Testis (tissue), 3 donors: Measurements from ENCODE around the gene ZNF18. TPM values are rescaled to one million over a fixed set of nuclear protein-coding genes. Genes with fewer than 3 reads are reported as not detected.
"Not testable (repeated sequence)": the region's sequence is repeated elsewhere in the genome, so short reads cannot be mapped to it uniquely, and the experiment has no call there.

Experiments
- DNase-seq: peaks from one replicate; pipeline ENCODE4 v3.0.0-alpha.2; 2019
- H3K27ac ChIP-seq, 2 donors: fragments of 200-600 bp; sonication (generic); one replicate each; pipeline ENCODE4 v1.5.1; 2019
- H3K27me3 ChIP-seq: fragments of 200-600 bp; sonication (generic); one replicate; pipeline ENCODE4 v1.5.1; 2019
- H3K36me3 ChIP-seq: fragments of 200-600 bp; sonication (generic); one replicate; pipeline ENCODE4 v1.5.1; 2017; ENCODE audit warnings: low read depth; ENCODE audit errors: missing control alignments
- H3K4me1 ChIP-seq: fragments of 200-600 bp; sonication (generic); one replicate; pipeline ENCODE4 v1.5.1; 2019
- H3K4me3 ChIP-seq, 2 donors: fragments of 200-600 bp; sonication (generic); one replicate each; pipeline ENCODE4 v1.5.1; 2017 to 2019
- H3K9me3 ChIP-seq: fragments of 200-600 bp; sonication (generic); one replicate; pipeline ENCODE4 v1.5.1; 2017
- POLR2A ChIP-seq: fragments of 450-650 bp; IDR thresholded peaks from one replicate; pipeline ENCODE4 v1.6.1; 2017; ENCODE audit warnings: antibody characterized with exemption, mild to moderate bottlenecking, moderate library complexity
- WGBS, 2 donors: methylation state at CpG; one replicate each; pipeline ENCODE4 v1.1.5; 2018; 5-methylcytosine and 5-hydroxymethylcytosine counted together
- intact Hi-C: fragments of 100-400 bp; cut with DNase I; formaldehyde crosslinking; loops from one replicate; pipeline ENCODE4 v1.15.1; 2023; ENCODE audit warnings: low total_unique reads
- polyA plus RNA-seq: library from polyadenylated mRNA; stranded (reverse); fragments of 350-450 nt; fragmentation: Illumina TruSeq; extraction: RNeasy Lipid Tissue Mini Kit (QIAGEN cat#74804); gene quantifications from one replicate; pipeline ENCODE4 v1.2.3, GENCODE V29; 2014; ENCODE audit warnings: low read depth, low replicate concordance; ENCODE audit not compliant: insufficient read depth
- total RNA-seq, 2 donors: library from RNA; depleted of rRNA; stranded (reverse); fragments of >200 nt; gene quantifications; one replicate each; pipeline ENCODE4 v1.2.3, GENCODE V29; 2016
- TF ChIP-seq, protein P1 (sequence below), 3 experiments: fragments of 450-650 bp in 2 of 3; fragments of 200-600 bp in 1 of 3; sonication (generic) in 1 of 3; IDR thresholded peaks; one replicate each; pipeline ENCODE4 v1.5.1; 2016 to 2019; ENCODE audit warnings: antibody characterized with exemption in 3 of 3, mild to moderate bottlenecking in 2 of 3, moderate library complexity in 1 of 3

The ZNF18 gene
- total and polyA plus RNA-seq, 3 donors from 2014 or later, result 14.9 to 23.1 (median 18.7) TPM

DNA sequence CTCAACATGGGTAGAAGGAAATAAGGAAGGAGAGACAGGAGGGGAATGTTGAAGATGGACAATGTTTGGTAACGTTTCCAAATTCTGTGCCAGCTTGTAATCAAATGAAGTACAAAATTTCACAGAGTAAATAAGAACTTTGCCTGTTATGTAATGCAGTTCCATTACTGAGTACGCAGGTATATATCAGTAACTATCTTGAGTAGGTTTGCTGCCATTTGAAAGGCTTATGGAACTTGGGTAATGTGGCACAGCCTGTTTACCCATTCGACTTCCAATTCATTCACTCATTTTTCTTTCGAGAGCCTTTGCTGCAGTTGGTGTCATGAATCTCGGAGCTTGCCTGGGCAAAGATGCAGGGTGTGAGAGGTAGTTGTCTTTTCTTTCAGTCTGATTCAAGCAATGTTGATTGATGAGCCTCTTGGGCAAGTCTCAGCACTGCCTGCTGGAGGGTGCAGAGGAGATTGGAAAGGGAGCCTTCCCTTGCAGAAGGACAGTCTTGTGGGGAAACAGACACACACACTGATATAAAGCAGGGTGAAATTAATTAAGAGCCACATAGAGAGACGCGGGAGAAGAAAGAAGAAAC, 53.4 kb downstream of the ZNF18 start:
- intact Hi-C loops, result no loop called here
- no peak overlapping the region for H3K27ac ChIP-seq
- H3K9me3 ChIP-seq, result no peaks in the 10 kb centered on the region
- no peak for DNase-seq
- no peaks in the 10 kb centered on the region for H3K27me3 ChIP-seq
- WGBS, 2 donors, result 84 to 89% methylated on average over 7 of the region's 7 CpGs
- TF ChIP-seq, protein P1, sequence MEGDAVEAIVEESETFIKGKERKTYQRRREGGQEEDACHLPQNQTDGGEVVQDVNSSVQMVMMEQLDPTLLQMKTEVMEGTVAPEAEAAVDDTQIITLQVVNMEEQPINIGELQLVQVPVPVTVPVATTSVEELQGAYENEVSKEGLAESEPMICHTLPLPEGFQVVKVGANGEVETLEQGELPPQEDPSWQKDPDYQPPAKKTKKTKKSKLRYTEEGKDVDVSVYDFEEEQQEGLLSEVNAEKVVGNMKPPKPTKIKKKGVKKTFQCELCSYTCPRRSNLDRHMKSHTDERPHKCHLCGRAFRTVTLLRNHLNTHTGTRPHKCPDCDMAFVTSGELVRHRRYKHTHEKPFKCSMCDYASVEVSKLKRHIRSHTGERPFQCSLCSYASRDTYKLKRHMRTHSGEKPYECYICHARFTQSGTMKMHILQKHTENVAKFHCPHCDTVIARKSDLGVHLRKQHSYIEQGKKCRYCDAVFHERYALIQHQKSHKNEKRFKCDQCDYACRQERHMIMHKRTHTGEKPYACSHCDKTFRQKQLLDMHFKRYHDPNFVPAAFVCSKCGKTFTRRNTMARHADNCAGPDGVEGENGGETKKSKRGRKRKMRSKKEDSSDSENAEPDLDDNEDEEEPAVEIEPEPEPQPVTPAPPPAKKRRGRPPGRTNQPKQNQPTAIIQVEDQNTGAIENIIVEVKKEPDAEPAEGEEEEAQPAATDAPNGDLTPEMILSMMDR (IDR thresholded peaks at IDR 0.05), result no peak
- no peak for TF ChIP-seq POLR2A
- no peaks in the 10 kb centered on the region for H3K36me3 ChIP-seq
- no peak overlapping the region for H3K4me3 ChIP-seq
- no peaks in the 10 kb centered on the region for H3K4me1 ChIP-seq

DNA sequence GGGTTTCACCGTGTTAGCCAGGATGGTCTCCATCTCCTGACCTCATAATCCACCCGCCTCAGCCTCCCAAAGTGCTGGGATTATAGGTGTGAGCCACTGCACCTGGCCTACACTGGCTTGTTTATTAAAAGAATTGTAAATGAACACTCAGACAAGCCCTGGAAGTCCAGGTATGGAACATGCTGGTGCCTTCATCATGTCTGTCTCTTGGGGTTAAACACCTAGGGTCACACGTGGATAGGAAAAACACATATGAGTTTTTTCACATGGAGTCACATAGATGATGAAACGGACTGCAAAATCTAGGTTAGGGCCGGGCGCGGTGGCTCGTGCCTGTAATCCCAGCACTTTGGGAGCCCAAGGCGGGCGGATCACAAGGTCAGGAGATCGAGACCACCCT, 54.2 kb downstream of the ZNF18 start:
- H3K36me3 ChIP-seq, H3K9me3 ChIP-seq, H3K27ac ChIP-seq, H3K4me1 ChIP-seq, H3K27me3 ChIP-seq, H3K4me3 ChIP-seq, intact Hi-C loops, DNase-seq: not testable (repeated sequence)
- WGBS, 2 donors, result 95 to 96% methylated on average over 11 of the region's 11 CpGs

DNA sequence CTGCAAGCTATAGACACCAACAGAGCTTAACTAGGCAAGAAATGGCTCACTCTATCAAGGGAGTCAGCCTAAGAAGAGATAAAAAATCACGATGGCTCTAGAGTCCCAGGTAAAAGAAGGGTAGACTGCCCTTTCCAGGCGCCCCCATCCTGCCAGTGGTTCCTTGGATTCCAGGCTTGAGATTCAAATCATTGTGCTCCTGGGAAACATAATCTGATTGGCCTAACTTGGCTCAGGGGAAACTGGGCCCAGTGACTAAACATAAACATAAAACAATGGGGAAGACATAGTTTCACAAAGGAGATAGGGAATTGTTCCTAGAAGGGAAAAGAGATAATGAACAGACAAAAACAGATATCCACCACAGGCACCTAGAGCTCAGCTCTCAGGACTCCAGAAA, 56.4 kb downstream of the ZNF18 start:
- no peak for TF ChIP-seq POLR2A
- TF ChIP-seq, protein P1 (IDR thresholded peaks at IDR 0.05), result no peak
- Histone ChIP-seq H3K9me3 (no peaks in the 10 kb centered on the region), H3K27ac (no peak overlapping the region), H3K4me1 (no peaks in the 10 kb centered on the region), H3K4me3 (no peak overlapping the region), H3K36me3 (no peaks in the 10 kb centered on the region), H3K27me3 (no peaks in the 10 kb centered on the region)
- no peak for DNase-seq
- intact Hi-C loops, result no loop called here
- 73 to 79% methylated on average over 2 of the region's 2 CpGs for WGBS, 2 donors

DNA sequence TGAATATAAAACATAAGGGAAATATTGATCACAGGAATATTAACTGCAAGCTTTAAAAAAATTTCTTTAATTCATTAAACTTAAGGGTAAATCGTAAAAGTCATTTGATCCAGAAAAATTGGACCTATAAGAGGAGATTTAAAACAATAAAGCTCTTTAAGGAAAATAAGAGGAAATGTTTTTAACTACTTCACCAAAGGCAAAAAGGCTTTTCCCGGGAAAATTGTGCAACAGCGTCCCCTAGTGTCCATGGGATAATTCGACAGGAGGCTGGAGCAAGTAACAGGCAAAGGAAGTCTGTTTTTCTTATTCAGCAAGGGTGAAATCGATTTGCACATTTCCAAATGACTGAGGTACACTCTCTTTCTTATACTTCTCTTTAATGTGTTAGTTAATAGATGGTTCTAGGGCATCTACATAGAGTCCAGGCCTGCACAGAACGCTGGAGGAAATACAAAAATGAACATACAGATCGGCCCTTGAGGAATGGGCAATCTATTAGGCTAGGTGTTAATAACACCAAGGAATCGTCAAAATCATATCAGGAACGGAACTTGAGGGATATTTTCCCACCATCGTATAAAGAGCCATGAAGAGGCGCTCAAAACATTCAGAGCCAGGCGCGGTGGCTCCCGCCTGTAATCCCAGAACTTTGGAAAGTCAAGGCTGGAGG, 61.4 kb downstream of the ZNF18 start:
- WGBS, 2 donors, result 41 to 50% methylated on average over 14 of the region's 14 CpGs
- H3K36me3 ChIP-seq, result no peaks in the 10 kb centered on the region
- H3K27me3 ChIP-seq, result no peaks in the 10 kb centered on the region
- no peaks in the 10 kb centered on the region for H3K4me1 ChIP-seq
- H3K27ac ChIP-seq, result no peak overlapping the region
- intact Hi-C loops, result no loop called here
- TF ChIP-seq, protein P1 (IDR thresholded peaks at IDR 0.05), result peak; percentile 71 to 95 (median 85)
- no peak for TF ChIP-seq POLR2A
- H3K9me3 ChIP-seq, result no peaks in the 10 kb centered on the region
- H3K4me3 ChIP-seq, result no peak overlapping the region
- peak; percentile 54 for DNase-seq

DNA sequence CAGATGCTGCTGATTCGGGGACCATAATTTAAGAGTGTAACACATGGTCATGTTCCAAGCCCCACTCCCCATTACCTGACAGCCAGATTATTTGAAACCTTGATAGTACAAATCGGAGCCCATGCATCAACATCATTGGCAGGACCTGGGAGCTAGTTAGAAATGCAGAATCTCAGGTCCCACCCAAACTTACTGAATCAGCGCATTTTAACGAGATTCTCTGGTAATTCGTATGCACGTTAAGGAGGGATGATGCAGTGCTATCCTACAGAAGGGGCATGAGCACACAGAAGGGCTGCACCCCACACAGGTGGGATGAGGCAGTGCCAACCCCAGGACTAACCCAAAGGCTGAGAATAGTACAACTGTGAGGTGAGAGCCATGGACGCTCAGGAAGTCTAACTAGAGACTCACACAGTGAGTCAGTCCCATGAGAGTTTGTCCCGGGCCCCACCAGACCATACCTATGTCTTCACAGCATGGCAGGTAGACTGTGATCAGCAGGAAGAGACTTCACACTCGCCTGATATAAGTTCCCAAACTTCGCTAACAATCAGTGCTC, 64.9 kb downstream of the ZNF18 start:
- DNase-seq, result no peak
- Histone ChIP-seq H3K4me3 (no peak overlapping the region), H3K27me3 (no peaks in the 10 kb centered on the region), H3K4me1 (peaks cover 2% of the 10 kb centered on the region), H3K27ac (no peak overlapping the region), H3K9me3 (no peaks in the 10 kb centered on the region), H3K36me3 (no peaks in the 10 kb centered on the region)
- intact Hi-C loops, result no loop called here
- TF ChIP-seq, protein P1 (IDR thresholded peaks at IDR 0.05), result no peak
- no peak for TF ChIP-seq POLR2A
- WGBS, 2 donors, result 89 to 90% methylated on average over 10 of the region's 10 CpGs
